ENCODE measurements around the gene C1QB.

C1QB gene

DNA sequence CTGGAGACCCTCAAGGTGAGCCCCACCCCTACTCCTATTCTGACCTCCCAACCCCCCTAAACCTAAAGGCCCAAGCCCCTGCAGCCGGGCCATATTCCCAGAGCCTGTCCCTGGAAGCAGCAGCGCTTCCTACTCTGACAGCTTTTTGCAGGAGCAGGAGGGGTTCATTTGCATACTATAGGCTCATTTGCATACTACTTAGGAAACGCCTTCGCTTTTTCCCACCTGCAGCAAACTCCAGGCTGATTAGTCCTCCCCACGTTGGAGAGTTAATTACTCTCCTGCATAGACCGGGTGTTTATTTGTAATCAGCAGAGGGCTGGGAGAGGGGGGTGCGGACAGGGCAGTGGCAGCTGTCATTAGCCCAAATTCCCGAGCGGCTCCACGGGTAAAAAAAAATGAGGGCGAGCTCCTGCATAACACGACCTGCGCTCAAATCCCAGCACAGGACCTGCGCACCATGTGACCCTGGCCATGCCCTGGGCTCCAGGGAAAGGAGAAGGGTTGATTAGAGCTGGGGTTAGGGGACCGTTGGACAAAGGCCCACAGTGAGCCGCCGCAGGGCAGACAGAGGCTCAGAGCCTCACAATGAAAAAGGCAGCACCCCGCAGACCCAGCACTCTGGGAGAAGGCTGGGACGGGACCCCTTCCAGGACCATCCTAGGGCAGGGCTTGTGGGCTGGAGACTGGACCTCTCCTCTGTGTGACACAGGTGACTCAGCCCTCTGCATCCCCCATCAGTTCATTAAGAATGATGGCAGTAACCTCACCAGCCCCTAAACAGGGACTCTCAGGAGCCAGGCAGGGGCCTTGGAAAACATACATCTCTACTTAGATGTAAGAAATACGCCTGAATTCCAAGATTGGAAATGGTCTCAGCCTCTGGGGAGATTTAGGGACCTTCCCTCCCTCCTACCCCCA is 26.5 kb upstream of the C1QB start:
- Histone ChIP-seq H3K36me3 (no peaks in the 10 kb centered on the region), H3K27me3 (ENCODE audit: insufficient read depth, low read depth, severe bottlenecking) (no peaks in the 10 kb centered on the region)
- DNase-seq = no peak

DNA sequence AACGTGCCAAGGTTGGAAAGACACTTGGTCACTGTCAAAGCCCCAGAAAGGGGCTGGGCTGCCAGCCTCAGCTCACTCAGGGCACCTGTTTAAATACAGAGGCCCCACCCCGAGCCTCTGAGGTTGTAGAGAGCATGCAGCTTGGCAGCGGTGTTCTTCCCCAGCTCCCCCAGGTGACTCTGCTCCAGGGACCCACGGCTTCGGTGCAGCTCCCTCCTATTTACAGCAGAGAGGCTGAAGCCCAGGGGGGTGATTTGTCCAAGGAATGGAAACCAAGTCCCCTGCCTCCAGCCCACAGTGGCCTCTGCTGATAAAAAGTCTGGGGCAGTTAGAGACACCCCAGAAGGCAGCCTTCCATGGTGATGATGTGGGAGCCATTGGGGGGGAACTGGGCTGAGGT is 25.7 kb upstream of the C1QB start:
- Histone ChIP-seq H3K4me3 (ENCODE audit: low read depth, low read length) (no peak overlapping the region), H3K36me3 (no peaks in the 10 kb centered on the region), H3K27me3 (ENCODE audit: insufficient read depth, low read depth, severe bottlenecking) (no peaks in the 10 kb centered on the region), H3K9me3 (ENCODE audit: severe bottlenecking) (no peaks in the 10 kb centered on the region), H3K27ac (no peak overlapping the region)
- TF ChIP-seq, protein P1, sequence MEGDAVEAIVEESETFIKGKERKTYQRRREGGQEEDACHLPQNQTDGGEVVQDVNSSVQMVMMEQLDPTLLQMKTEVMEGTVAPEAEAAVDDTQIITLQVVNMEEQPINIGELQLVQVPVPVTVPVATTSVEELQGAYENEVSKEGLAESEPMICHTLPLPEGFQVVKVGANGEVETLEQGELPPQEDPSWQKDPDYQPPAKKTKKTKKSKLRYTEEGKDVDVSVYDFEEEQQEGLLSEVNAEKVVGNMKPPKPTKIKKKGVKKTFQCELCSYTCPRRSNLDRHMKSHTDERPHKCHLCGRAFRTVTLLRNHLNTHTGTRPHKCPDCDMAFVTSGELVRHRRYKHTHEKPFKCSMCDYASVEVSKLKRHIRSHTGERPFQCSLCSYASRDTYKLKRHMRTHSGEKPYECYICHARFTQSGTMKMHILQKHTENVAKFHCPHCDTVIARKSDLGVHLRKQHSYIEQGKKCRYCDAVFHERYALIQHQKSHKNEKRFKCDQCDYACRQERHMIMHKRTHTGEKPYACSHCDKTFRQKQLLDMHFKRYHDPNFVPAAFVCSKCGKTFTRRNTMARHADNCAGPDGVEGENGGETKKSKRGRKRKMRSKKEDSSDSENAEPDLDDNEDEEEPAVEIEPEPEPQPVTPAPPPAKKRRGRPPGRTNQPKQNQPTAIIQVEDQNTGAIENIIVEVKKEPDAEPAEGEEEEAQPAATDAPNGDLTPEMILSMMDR (IDR thresholded peaks at IDR 0.05; ENCODE audit: low read depth, low read length) = no peak
- no peak for DNase-seq

More for the DNA sequence above, 26.5 kb upstream of the C1QB start:
- Histone ChIP-seq H3K4me3 (ENCODE audit: low read depth, low read length) (peak overlapping the region; percentile 11; the same call in 1 of the 2 replicates), H3K27ac (peak overlapping the region; percentile 36; the same call in 1 of the 2 replicates), H3K9me3 (ENCODE audit: severe bottlenecking) (no peaks in the 10 kb centered on the region)
- TF ChIP-seq, protein P1 (IDR thresholded peaks at IDR 0.05; ENCODE audit: low read depth, low read length) = no peak

- Histone ChIP-seq H3K36me3 (no peaks in the 10 kb centered on the region), H3K4me3 (ENCODE audit: low read depth, low read length) (no peak overlapping the region), H3K9me3 (ENCODE audit: severe bottlenecking) (no peaks in the 10 kb centered on the region), H3K27me3 (ENCODE audit: insufficient read depth, low read depth, severe bottlenecking) (no peaks in the 10 kb centered on the region), H3K27ac (no peak overlapping the region)
- TF ChIP-seq, protein P1 (IDR thresholded peaks at IDR 0.05; ENCODE audit: low read depth, low read length) = no peak
- DNase-seq = no peak
Observed at GRCh38 chr1:22628698-22629444, 24.2 kb upstream of the C1QB start.

DNA sequence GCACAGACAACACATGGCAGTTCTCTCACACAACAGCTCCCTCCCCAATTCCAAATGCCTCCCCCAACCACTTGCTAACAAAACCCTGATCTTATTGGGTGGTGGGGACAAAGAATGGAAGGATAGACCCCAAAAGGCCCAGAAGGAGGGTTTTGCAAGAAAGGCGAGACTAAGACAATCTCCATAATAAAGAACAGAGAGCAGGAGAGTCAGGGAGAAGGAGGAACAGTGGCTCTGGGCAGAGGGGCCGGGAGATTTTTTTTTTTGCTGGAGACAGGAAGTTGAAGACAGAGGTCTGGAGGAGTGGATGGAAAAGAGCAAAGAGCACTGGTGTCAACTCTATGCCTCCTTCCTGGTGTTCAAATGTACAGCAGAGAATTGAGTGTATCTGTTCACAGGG is 23.1 kb upstream of the C1QB start:
- no peaks in the 10 kb centered on the region for H3K36me3 ChIP-seq
- H3K4me3 ChIP-seq (ENCODE audit: low read depth, low read length) = no peak overlapping the region

DNA sequence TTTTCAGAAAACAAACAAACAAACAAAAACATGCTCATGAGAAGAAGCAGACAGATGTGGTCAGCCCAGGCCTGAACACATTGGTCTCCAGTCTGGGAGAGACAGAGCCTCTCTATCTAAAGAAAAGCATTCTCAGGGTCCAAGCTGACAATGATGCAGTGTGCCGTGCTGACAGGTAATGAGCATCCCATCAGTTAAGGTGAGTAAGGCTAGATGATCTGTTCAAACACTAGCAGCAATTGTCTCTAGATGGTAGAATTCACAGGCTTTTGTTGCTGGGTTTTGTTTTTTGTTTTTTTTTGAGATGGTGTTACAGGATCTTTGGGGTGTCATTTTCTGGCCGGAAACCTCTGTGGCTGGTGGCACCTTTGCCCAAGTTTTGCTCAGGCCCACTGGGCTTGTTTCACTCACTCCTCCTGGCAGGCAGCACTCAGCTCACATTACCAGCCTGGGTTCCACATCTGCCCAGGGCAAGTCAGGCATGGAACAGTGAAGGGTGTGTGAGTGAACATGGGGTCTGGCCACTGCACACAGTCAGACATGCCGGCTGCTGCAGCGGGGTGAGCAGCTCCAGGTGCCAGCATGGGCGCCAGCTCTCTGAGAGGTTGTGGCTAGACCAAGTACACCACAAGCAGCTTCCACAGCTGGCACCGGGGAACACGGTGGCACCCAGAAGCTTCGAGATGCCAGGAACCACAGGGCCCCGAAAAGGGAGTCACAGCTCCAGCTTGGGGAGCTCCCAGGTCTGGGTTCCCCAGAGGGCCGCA is 19.2 kb upstream of the C1QB start:
- no peak for DNase-seq
- H3K27ac ChIP-seq = no peak overlapping the region
- H3K27me3 ChIP-seq (ENCODE audit: insufficient read depth, low read depth, severe bottlenecking) = no peaks in the 10 kb centered on the region
- H3K36me3 ChIP-seq = no peaks in the 10 kb centered on the region
- TF ChIP-seq, protein P1 (IDR thresholded peaks at IDR 0.05; ENCODE audit: low read depth, low read length) = no peak
- no peak overlapping the region for H3K4me3 ChIP-seq (ENCODE audit: low read depth, low read length)
- no peaks in the 10 kb centered on the region for H3K9me3 ChIP-seq (ENCODE audit: severe bottlenecking)

More for the DNA sequence above, 23.1 kb upstream of the C1QB start:
- DNase-seq = no peak
- Histone ChIP-seq H3K9me3 (ENCODE audit: severe bottlenecking) (no peaks in the 10 kb centered on the region), H3K27ac (no peak overlapping the region), H3K27me3 (ENCODE audit: insufficient read depth, low read depth, severe bottlenecking) (no peaks in the 10 kb centered on the region)
- TF ChIP-seq, protein P1 (IDR thresholded peaks at IDR 0.05; ENCODE audit: low read depth, low read length) = no peak

All from WERI-Rb-1 (cell line).